PC-9 (cell line): Measurements from ENCODE around the gene LRSAM1. TPM values are rescaled to one million over a fixed set of nuclear protein-coding genes. Genes with fewer than 3 reads are reported as not detected.
A peak's percentile ranks its signal among the peaks of the same experiment; 100 is the strongest.

Experiments
- BruUV-seq: library from RNA; stranded (reverse); fragments of 400-500 nt; replicated peaks from 2 replicates; lab custom pipeline; 2021; lab: Mats Ljungman, UMichigan
- CTCF ChIA-PET: fragments of 300-600 bp; sonication (Branson Sonifier 250); formaldehyde crosslinking; loops from one replicate; lab custom pipeline; 2022; ENCODE audit warnings: antibody characterized with exemption; lab: Charles Lee
- POLR2A ChIA-PET: fragments of 300-600 bp; sonication (Branson Sonifier 250); formaldehyde crosslinking; loops from one replicate; lab custom pipeline; 2022; ENCODE audit warnings: antibody characterized with exemption; ENCODE audit not compliant: unreplicated experiment; lab: Charles Lee
- DNase-seq, 2 experiments: peaks; one replicate each; pipeline versions ENCODE4 v3.0.0 to v3.0.0-alpha.2; 2015 to 2022; ENCODE audit warnings: mixed read lengths in 1 of 2
- H2AFZ ChIP-seq: fragments of 200-600 bp; sonication (generic); 2 replicates; pipeline ENCODE4 v1.8.1; 2017; ENCODE audit warnings: antibody characterized with exemption
- H3F3A ChIP-seq: fragments of 200-600 bp; sonication (generic); 2 replicates; pipeline ENCODE4 v1.8.1; 2017; ENCODE audit warnings: antibody characterized with exemption, mild to moderate bottlenecking, low read depth; ENCODE audit not compliant: insufficient read depth
- H3K27ac ChIP-seq: fragments of 200-600 bp; sonication (generic); 2 replicates; pipeline ENCODE4 v1.6.1; 2016; ENCODE audit warnings: mixed run types
- H3K27me3 ChIP-seq: fragments of 200-600 bp; sonication (generic); 2 replicates; pipeline ENCODE4 v1.6.1; 2016; ENCODE audit warnings: low read depth, mixed run types; ENCODE audit not compliant: insufficient read depth
- H3K36me3 ChIP-seq: fragments of 200-600 bp; sonication (generic); 2 replicates; pipeline ENCODE4 v1.6.1; 2016; ENCODE audit warnings: low read depth, mixed run types
- H3K4me1 ChIP-seq: fragments of 200-600 bp; sonication (generic); replicated peaks from 2 replicates; pipeline ENCODE4 v1.6.1; 2016; ENCODE audit warnings: mixed run types; ENCODE audit not compliant: insufficient read depth
- H3K4me2 ChIP-seq: fragments of 200-600 bp; sonication (generic); 2 replicates; pipeline ENCODE4 v1.6.1; 2017; ENCODE audit warnings: mixed run types
- H3K4me3 ChIP-seq: fragments of 200-600 bp; sonication (generic); 2 replicates; pipeline ENCODE4 v1.6.1; 2016; ENCODE audit warnings: mixed run types
- H3K79me2 ChIP-seq: fragments of 200-600 bp; sonication (generic); 2 replicates; pipeline ENCODE4 v1.6.1; 2017; ENCODE audit warnings: low read depth, mixed run types
- H3K9me2 ChIP-seq: fragments of 200-600 bp; sonication (generic); 2 replicates; pipeline ENCODE4 v1.8.1; 2017; ENCODE audit warnings: mild to moderate bottlenecking; ENCODE audit not compliant: insufficient read depth
- H3K9me3 ChIP-seq: fragments of 200-600 bp; sonication (generic); 2 replicates; pipeline ENCODE4 v1.8.1; 2016; ENCODE audit warnings: low read depth; ENCODE audit not compliant: insufficient read depth
- H4K20me1 ChIP-seq: fragments of 200-600 bp; sonication (generic); 2 replicates; pipeline ENCODE4 v1.8.1; 2017; ENCODE audit not compliant: insufficient read depth
- EZH2 ChIP-seq: fragments of 200-600 bp; sonication (generic); IDR thresholded peaks from 2 replicates; pipeline ENCODE4 v1.8.0; 2017; ENCODE audit warnings: antibody characterized with exemption, low read depth
- intact Hi-C: fragments of 100-400 bp; cut with micrococcal nuclease; formaldehyde crosslinking; loops from one replicate; pipeline ENCODE4 v1.10.0; 2022; ENCODE audit not compliant: unreplicated experiment
- total RNA-seq: library from RNA; stranded (reverse); gene quantifications from 2 replicates; pipeline ENCODE4 v1.2.3, GENCODE V29; 2021
- TF ChIP-seq, protein P1 (sequence below): fragments of 200-600 bp; sonication (generic); conservative IDR thresholded peaks from 2 replicates; pipeline ENCODE4 v1.6.1; 2017; ENCODE audit warnings: mixed run types, antibody characterized with exemption, mild to moderate bottlenecking, moderate library complexity

LRSAM1 gene
- total RNA-seq, 1 experiment from 2014 or later: 44.0 TPM

DNA sequence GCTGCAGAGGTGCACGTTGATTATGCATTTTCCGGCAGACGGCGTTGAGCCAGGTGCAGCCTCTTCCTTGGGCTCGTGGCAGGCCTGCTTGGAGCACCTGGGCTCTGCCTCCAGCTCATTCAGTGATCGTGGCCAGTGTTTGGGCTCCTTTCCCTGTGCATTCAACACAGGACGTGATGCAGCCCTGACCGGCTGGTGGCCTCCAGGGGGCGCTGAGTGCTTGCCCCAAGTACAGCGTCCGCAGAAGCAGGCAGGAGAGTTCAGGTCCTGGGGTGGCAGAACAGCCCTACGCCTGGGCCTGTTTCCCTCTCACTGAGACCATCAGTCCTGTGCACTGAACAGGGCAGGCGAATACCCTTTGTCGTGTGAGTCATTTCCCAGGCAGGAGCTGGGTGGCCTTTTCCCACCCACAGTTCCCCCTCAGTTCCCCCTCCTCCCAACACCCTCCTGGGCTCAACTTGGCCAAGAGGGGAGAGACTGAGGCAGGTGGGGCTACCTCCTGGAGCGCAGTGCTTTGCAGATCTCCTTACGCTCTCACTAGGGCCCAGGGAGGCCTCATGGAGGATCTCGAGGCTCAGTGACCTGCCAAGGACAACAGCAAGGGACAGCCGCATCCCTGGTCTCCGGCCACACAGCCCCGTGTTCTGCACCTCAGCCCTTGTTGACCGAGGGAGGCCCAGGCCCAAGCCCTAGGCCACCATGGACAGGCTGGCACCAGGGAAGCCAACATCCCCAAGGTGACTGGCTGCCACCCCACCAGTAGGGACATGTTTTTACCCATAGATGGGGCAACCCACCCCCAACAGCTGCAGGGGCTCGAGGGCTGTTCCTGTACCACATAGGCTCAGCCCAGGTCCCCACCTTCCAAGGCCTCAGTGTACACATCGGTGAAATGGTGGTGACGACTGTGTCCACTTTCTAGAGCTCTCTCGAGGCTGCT, 52.9 kb downstream of the LRSAM1 start:
- H3K79me2 ChIP-seq: no peaks in the 10 kb centered on the region
- intact Hi-C loops: loop anchor here (1.0 to 5.0 kb wide), 5 partner anchors 34 to 413 kb away; partner anchors contain the start of gene ST6GALNAC4
- no peaks in the 10 kb centered on the region for H3K9me3 ChIP-seq
- DNase-seq: peak; percentile 60 to 85
- H4K20me1 ChIP-seq: 0 out of 2 replicates have a peak, but pooled peaks cover 3% of the 10 kb centered on the region
- H3K27me3 ChIP-seq: no peaks in the 10 kb centered on the region
- H3K27ac ChIP-seq: no peak overlapping the region
- 0 out of 2 replicates have a peak, but pooled peaks cover 4% of the 10 kb centered on the region for H3K36me3 ChIP-seq
- POLR2A ChIA-PET: interaction anchor here (0.6 to 0.8 kb wide), 2 partner anchors 33 to 48 kb away, joined by 3 to 7 read pairs; no protein-coding TSS in a partner anchor
- BruUV-seq: no TSS peak
- H3K4me3 ChIP-seq: no peak overlapping the region
- H3F3A ChIP-seq: peaks cover 28% of the 10 kb centered on the region; the same call in 1 of the 2 replicates
- CTCF ChIA-PET: interaction anchor here (0.6 to 1.3 kb wide), 5 partner anchors 18 to 82 kb away, joined by 3 to 6 read pairs (median 4); no protein-coding TSS in a partner anchor
- no peak for TF ChIP-seq EZH2
- TF ChIP-seq, protein P1, sequence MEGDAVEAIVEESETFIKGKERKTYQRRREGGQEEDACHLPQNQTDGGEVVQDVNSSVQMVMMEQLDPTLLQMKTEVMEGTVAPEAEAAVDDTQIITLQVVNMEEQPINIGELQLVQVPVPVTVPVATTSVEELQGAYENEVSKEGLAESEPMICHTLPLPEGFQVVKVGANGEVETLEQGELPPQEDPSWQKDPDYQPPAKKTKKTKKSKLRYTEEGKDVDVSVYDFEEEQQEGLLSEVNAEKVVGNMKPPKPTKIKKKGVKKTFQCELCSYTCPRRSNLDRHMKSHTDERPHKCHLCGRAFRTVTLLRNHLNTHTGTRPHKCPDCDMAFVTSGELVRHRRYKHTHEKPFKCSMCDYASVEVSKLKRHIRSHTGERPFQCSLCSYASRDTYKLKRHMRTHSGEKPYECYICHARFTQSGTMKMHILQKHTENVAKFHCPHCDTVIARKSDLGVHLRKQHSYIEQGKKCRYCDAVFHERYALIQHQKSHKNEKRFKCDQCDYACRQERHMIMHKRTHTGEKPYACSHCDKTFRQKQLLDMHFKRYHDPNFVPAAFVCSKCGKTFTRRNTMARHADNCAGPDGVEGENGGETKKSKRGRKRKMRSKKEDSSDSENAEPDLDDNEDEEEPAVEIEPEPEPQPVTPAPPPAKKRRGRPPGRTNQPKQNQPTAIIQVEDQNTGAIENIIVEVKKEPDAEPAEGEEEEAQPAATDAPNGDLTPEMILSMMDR: peak; percentile 85
- H2AFZ ChIP-seq: no peak overlapping the region
- no peak overlapping the region for H3K4me2 ChIP-seq
- H3K4me1 ChIP-seq: no peaks in the 10 kb centered on the region
- H3K9me2 ChIP-seq: no peaks in the 10 kb centered on the region

DNA sequence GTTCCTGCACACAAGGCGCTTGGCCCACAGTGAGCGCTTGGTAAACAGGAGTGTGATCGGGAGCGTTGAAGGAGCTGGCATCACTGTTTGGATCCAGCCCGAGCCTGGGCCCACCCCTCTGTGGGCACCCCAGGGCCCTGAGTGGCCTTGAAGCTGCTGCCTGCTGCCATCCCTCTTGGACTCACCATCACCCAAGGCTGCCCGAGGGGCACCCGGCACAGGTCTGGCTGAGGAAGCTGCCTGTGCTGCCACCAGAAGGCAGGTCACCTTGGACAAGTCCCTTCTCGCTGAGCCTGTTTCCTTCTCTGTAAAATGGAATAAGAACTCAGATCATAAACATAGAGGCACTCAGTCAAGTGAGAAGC, 53.6 kb downstream of the LRSAM1 start:
- H3F3A ChIP-seq: peaks cover 24% of the 10 kb centered on the region; the same call in 1 of the 2 replicates
- ChIA-PET POLR2A (no interaction called here), CTCF (interaction anchor here (0.7 kb wide), 2 partner anchors 15 to 79 kb away, joined by 3 to 6 read pairs; no protein-coding TSS in a partner anchor)
- TF ChIP-seq, protein P1: no peak
- no peak for TF ChIP-seq EZH2
- 0 out of 2 replicates have a peak, but pooled peaks cover 3% of the 10 kb centered on the region for H4K20me1 ChIP-seq
- no peak overlapping the region for H3K4me2 ChIP-seq
- H3K4me3 ChIP-seq: no peak overlapping the region
- H3K9me3 ChIP-seq: no peaks in the 10 kb centered on the region
- H3K36me3 ChIP-seq: peaks cover 5% of the 10 kb centered on the region; the same call in 1 of the 2 replicates
- H3K27ac ChIP-seq: no peak overlapping the region
- intact Hi-C loops: loop anchor here (1.0 to 5.0 kb wide), 5 partner anchors 33 to 412 kb away; partner anchors contain the start of gene ST6GALNAC4
- no peaks in the 10 kb centered on the region for H3K27me3 ChIP-seq
- no peak for DNase-seq
- no peaks in the 10 kb centered on the region for H3K4me1 ChIP-seq
- BruUV-seq: no TSS peak
- H2AFZ ChIP-seq: no peak overlapping the region
- no peaks in the 10 kb centered on the region for H3K79me2 ChIP-seq
- H3K9me2 ChIP-seq: no peaks in the 10 kb centered on the region

DNA sequence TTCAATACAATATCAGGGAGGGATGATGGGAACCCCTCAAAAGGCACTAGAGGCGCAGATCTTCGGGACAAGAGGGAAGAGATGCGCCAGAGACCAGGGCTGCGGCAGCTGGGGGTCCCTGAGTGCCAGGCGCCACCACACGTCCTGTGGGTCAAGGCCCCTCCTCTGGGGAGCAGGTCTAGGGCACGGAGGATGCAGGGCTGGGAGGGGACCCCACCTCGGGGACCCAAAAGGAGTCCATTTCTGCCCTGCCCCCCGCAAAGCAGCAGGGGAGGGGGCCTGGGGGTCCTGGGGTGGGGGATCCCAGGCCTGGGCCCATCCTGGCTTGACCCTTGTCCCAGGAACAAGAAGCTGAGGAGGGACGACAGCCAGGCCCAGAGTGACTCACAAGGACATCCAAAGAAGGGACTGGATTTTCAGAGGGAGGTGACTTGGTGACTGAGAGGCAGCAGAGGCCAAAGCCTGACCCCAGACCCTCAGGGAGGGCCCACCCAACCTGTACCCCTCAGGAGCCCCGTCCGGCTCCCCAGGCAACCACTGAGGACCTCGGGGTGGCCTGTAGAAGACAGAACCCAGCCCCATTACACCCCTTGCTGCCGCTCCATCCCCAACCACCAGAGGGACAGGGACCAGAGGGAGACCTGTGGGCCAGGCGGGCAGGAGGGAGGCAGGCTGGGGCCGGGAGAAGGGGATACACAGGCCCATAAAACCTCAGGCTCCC, 54.2 kb downstream of the LRSAM1 start:
- no peak overlapping the region for H2AFZ ChIP-seq
- H3K4me1 ChIP-seq: no peaks in the 10 kb centered on the region
- no peaks in the 10 kb centered on the region for H3K9me2 ChIP-seq
- BruUV-seq: no TSS peak
- ChIA-PET POLR2A (no interaction called here), CTCF (interaction anchor here (0.7 kb wide), 2 partner anchors 14 to 78 kb away, joined by 3 to 6 read pairs; no protein-coding TSS in a partner anchor)
- TF ChIP-seq, protein P1: peak; percentile 69
- no peak for TF ChIP-seq EZH2
- no peaks in the 10 kb centered on the region for H4K20me1 ChIP-seq
- H3K9me3 ChIP-seq: no peaks in the 10 kb centered on the region
- peaks cover 6% of the 10 kb centered on the region; the same call in 1 of the 2 replicates for H3K36me3 ChIP-seq
- H3K27me3 ChIP-seq: no peaks in the 10 kb centered on the region
- H3K27ac ChIP-seq: no peak overlapping the region
- peak in 1 of 2 experiments; percentile 61 for DNase-seq
- intact Hi-C loops: loop anchor here (2.0 kb wide), 1 partner anchor 39 kb away; no protein-coding TSS in a partner anchor
- no peak overlapping the region for H3K4me3 ChIP-seq
- peaks cover 24% of the 10 kb centered on the region; the same call in 1 of the 2 replicates for H3F3A ChIP-seq
- H3K4me2 ChIP-seq: no peak overlapping the region
- H3K79me2 ChIP-seq: no peaks in the 10 kb centered on the region
